ENCODE data around the gene ACAD9. TPM values are rescaled to one million over a fixed set of nuclear protein-coding genes. Genes with fewer than 3 reads are reported as not detected.
"Not testable (repeated sequence)": the region's sequence is repeated elsewhere in the genome, so short reads cannot be mapped to it uniquely, and the experiment has no call there.

Gene ACAD9
- total RNA-seq, 1 experiment from 2014 or later = 76.5 TPM

DNA sequence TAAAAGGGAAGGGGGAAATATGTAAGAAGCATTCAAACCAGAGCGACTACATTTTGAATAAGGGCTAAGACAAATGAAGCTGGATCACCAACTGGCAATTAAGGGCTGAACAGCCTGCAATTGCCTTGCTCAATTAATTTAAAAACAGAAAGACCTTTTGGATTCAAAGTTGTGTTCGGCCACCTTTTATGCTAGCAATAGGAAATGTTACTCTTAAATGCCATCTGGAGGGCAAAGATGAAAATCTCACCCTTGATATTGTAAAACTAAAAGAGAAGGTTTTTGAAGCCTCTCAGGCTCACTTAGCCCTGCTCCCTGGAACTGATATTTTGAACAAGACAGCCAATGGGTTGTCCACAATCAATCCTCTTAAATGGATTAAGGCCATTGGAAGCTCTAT is 44.2 kb downstream of the ACAD9 start:
- no peak overlapping the region for H3K27ac ChIP-seq
- POLR2A ChIA-PET (ENCODE audit: unreplicated experiment) = interaction anchor here (0.7 kb wide), 2 partner anchors 230 to 829 kb away, joined by 3 to 12 read pairs; no protein-coding TSS in a partner anchor
- H3K79me2 ChIP-seq (ENCODE audit: low read depth) = no peaks in the 10 kb centered on the region
- DNase-seq = no peak
- H3F3A ChIP-seq (ENCODE audit: insufficient read depth, low read depth) = peaks cover 5% of the 10 kb centered on the region; the same call in 1 of the 2 replicates
- H3K36me3 ChIP-seq (ENCODE audit: low read depth) = no peaks in the 10 kb centered on the region
- no peaks in the 10 kb centered on the region for H3K4me1 ChIP-seq (replicated peaks; ENCODE audit: insufficient read depth)
- no peaks in the 10 kb centered on the region for H4K20me1 ChIP-seq (ENCODE audit: insufficient read depth)
- peaks cover 33% of the 10 kb centered on the region for H3K9me3 ChIP-seq (ENCODE audit: insufficient read depth, low read depth)
- no peak overlapping the region for H3K4me2 ChIP-seq
- CTCF ChIA-PET = interaction anchor here (0.6 kb wide), 1 partner anchor 205 kb away, joined by 4 read pairs; no protein-coding TSS in a partner anchor
- H2AFZ ChIP-seq = no peak overlapping the region
- intact Hi-C loops (cut with micrococcal nuclease; ENCODE audit: unreplicated experiment) = no loop called here
- no TSS peak for BruUV-seq (replicated peaks)
- TF ChIP-seq EZH2 (IDR thresholded peaks at IDR 0.05; ENCODE audit: low read depth) = no peak
- TF ChIP-seq, protein P1, sequence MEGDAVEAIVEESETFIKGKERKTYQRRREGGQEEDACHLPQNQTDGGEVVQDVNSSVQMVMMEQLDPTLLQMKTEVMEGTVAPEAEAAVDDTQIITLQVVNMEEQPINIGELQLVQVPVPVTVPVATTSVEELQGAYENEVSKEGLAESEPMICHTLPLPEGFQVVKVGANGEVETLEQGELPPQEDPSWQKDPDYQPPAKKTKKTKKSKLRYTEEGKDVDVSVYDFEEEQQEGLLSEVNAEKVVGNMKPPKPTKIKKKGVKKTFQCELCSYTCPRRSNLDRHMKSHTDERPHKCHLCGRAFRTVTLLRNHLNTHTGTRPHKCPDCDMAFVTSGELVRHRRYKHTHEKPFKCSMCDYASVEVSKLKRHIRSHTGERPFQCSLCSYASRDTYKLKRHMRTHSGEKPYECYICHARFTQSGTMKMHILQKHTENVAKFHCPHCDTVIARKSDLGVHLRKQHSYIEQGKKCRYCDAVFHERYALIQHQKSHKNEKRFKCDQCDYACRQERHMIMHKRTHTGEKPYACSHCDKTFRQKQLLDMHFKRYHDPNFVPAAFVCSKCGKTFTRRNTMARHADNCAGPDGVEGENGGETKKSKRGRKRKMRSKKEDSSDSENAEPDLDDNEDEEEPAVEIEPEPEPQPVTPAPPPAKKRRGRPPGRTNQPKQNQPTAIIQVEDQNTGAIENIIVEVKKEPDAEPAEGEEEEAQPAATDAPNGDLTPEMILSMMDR (conservative IDR thresholded peaks at IDR 0.05) = no peak
- no peaks in the 10 kb centered on the region for H3K27me3 ChIP-seq (ENCODE audit: insufficient read depth, low read depth)
- H3K4me3 ChIP-seq = no peak overlapping the region
- no peaks in the 10 kb centered on the region for H3K9me2 ChIP-seq (ENCODE audit: insufficient read depth)

DNA sequence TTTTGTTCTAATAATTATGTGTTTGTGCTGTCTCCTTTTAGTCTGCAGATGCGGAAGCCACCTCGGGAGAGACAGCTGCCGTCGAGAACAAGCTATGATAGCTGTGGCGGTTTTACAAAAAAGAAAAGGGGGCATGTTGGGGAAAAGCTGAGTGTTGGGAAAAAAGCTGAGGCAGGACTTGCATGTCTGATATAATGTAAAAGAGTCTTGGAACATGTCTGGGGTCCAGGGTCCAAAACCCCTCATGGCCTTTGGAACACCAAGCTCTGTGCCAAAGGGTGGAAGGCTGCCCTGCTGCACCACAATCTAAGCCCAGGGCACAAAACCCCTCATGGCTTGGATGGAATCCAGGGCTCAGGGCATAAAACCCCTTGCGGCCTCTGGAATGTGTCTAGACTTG is 44.6 kb downstream of the ACAD9 start:
- H3K36me3 ChIP-seq (ENCODE audit: low read depth); H3K4me2 ChIP-seq; H3K79me2 ChIP-seq (ENCODE audit: low read depth); DNase-seq; H3F3A ChIP-seq (ENCODE audit: insufficient read depth, low read depth); H3K27ac ChIP-seq; H4K20me1 ChIP-seq (ENCODE audit: insufficient read depth); H3K27me3 ChIP-seq (ENCODE audit: insufficient read depth, low read depth); intact Hi-C loops (cut with micrococcal nuclease; ENCODE audit: unreplicated experiment); H3K4me3 ChIP-seq; BruUV-seq (replicated peaks); H2AFZ ChIP-seq; H3K9me2 ChIP-seq (ENCODE audit: insufficient read depth); H3K4me1 ChIP-seq (replicated peaks; ENCODE audit: insufficient read depth): not testable (repeated sequence)
- ChIA-PET POLR2A (ENCODE audit: unreplicated experiment) (interaction anchor here (0.7 kb wide), 2 partner anchors 230 to 830 kb away, joined by 3 to 12 read pairs; no protein-coding TSS in a partner anchor), CTCF (interaction anchor here (0.6 kb wide), 1 partner anchor 205 kb away, joined by 4 read pairs; no protein-coding TSS in a partner anchor)
- H3K9me3 ChIP-seq (ENCODE audit: insufficient read depth, low read depth) = peaks cover 33% of the 10 kb centered on the region

DNA sequence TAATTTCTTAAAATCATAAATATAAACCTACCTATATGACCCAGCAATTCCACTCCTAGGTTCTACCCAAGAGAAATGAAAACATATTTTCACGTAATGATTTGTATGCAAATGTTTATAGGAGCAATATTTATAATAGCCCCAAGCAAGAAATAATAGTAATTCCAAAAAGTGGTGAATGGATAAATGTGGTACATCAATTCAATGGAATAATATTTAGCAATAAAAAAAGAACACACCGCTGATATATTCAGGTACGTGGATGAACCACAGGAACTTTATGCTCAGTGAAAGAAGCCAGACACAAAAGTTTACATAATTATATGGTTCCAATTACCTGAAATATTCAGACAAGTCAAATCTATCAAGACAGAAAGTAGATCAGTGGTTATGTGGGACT is 49.9 kb downstream of the ACAD9 start:
- no peak for DNase-seq
- Histone ChIP-seq H3F3A (ENCODE audit: insufficient read depth, low read depth) (peaks cover 5% of the 10 kb centered on the region; the same call in 1 of the 2 replicates), H3K27me3 (ENCODE audit: insufficient read depth, low read depth) (no peaks in the 10 kb centered on the region), H3K4me3 (no peak overlapping the region), H3K9me2 (ENCODE audit: insufficient read depth) (no peaks in the 10 kb centered on the region), H3K36me3 (ENCODE audit: low read depth) (no peaks in the 10 kb centered on the region), H3K79me2 (ENCODE audit: low read depth) (no peaks in the 10 kb centered on the region), H2AFZ (no peak overlapping the region), H4K20me1 (ENCODE audit: insufficient read depth) (no peaks in the 10 kb centered on the region), H3K27ac (no peak overlapping the region), H3K4me1 (replicated peaks; ENCODE audit: insufficient read depth) (no peaks in the 10 kb centered on the region), H3K4me2 (no peak overlapping the region), H3K9me3 (ENCODE audit: insufficient read depth, low read depth) (peaks cover 24% of the 10 kb centered on the region)
- no peak for TF ChIP-seq EZH2 (IDR thresholded peaks at IDR 0.05; ENCODE audit: low read depth)
- TF ChIP-seq, protein P1 (conservative IDR thresholded peaks at IDR 0.05) = no peak
- CTCF ChIA-PET = no interaction called here
- POLR2A ChIA-PET (ENCODE audit: unreplicated experiment) = no interaction called here
- intact Hi-C loops (cut with micrococcal nuclease; ENCODE audit: unreplicated experiment) = no loop called here
- no TSS peak for BruUV-seq (replicated peaks)

DNA sequence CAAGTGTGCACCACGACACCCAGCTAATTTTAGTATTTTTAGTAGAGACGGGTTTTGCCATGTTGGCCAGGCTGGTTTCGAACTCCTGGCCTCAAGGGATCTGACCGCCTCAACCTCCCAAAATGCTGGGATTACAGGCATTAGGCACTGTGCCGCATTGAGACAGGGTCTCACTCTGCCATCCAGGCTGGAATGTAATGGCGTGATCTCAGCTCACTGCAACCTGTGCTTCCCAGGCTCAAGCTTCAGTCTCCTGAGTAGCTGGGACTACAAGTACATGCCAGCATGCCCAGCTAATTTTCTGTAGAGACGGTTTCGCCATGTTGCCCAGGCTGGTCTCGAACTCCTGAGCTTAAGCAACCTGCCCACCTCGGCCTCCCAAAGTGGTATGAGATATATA is 51.6 kb downstream of the ACAD9 start:
- no peak overlapping the region for H3K4me2 ChIP-seq
- intact Hi-C loops (cut with micrococcal nuclease; ENCODE audit: unreplicated experiment) = no loop called here
- H3K27ac ChIP-seq = no peak overlapping the region
- POLR2A ChIA-PET (ENCODE audit: unreplicated experiment) = no interaction called here
- peaks cover 7% of the 10 kb centered on the region; the same call in 1 of the 2 replicates for H3K9me3 ChIP-seq (ENCODE audit: insufficient read depth, low read depth)
- TF ChIP-seq, protein P1 (conservative IDR thresholded peaks at IDR 0.05) = no peak
- TF ChIP-seq EZH2 (IDR thresholded peaks at IDR 0.05; ENCODE audit: low read depth) = no peak
- CTCF ChIA-PET = interaction anchor here (0.6 kb wide), 1 partner anchor 37 kb away, joined by 9 read pairs; no protein-coding TSS in a partner anchor
- no peaks in the 10 kb centered on the region for H4K20me1 ChIP-seq (ENCODE audit: insufficient read depth)
- no peak for DNase-seq
- no TSS peak for BruUV-seq (replicated peaks)
- no peaks in the 10 kb centered on the region for H3K27me3 ChIP-seq (ENCODE audit: insufficient read depth, low read depth)
- no peaks in the 10 kb centered on the region for H3K4me1 ChIP-seq (replicated peaks; ENCODE audit: insufficient read depth)
- no peaks in the 10 kb centered on the region for H3F3A ChIP-seq (ENCODE audit: insufficient read depth, low read depth)
- H3K4me3 ChIP-seq = no peak overlapping the region
- H3K36me3 ChIP-seq (ENCODE audit: low read depth) = no peaks in the 10 kb centered on the region
- no peak overlapping the region for H2AFZ ChIP-seq
- no peaks in the 10 kb centered on the region for H3K9me2 ChIP-seq (ENCODE audit: insufficient read depth)
- no peaks in the 10 kb centered on the region for H3K79me2 ChIP-seq (ENCODE audit: low read depth)
